ENCODE results near the gene SFSWAP.

GRCh38 chr12:131836193-131836592, 125.3 kb downstream of the SFSWAP start:
- TF ChIP-seq POLR2A (IDR thresholded peaks at IDR 0.05) (no peak), CTCF (IDR thresholded peaks at IDR 0.05) (peak; percentile 20 to 35 (median 22))

Measured in testis (tissue), 2 donors.